ENCODE measurements around the gene ZNF683. TPM values are rescaled to one million over a fixed set of nuclear protein-coding genes. Genes with fewer than 3 reads are reported as not detected.

The ZNF683 gene
- total RNA-seq, 4 donors from 2014 or later: not detected

DNA sequence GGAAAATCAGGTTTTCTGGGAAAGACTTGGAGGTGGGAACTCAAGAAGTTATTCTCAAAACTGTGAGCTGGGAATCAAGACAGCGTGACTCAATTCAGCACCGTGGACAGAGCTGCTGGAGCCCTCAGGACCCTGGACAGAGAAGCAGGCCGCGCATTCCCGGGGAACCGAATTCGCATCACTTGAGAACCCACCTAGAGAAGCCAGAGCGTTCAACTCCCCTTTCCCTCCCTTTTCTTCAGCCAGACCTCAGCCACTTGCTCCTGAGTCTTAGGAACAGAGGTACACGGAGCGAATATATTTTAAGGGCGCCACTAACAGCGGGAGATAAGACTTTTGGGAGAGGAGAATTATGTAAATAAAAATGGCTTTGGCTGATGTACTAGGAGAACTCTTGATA lies 36.1 kb upstream of the ZNF683 start:
- Histone ChIP-seq H3K4me1 (no peaks in the 10 kb centered on the region), H3K4me3 (no peak overlapping the region), H3K36me3 (no peaks in the 10 kb centered on the region), H3K27ac (no peak overlapping the region), H3K27me3 (peaks cover 7 to 30% of the 10 kb centered on the region in 2 donors), H3K9me3 (no peaks in the 10 kb centered on the region)
- intact Hi-C loops (cut with DNase I; ENCODE audit: low total_unique reads): no loop called here
- TF ChIP-seq POLR2A (IDR thresholded peaks at IDR 0.05): no peak
- TF ChIP-seq, protein P1, sequence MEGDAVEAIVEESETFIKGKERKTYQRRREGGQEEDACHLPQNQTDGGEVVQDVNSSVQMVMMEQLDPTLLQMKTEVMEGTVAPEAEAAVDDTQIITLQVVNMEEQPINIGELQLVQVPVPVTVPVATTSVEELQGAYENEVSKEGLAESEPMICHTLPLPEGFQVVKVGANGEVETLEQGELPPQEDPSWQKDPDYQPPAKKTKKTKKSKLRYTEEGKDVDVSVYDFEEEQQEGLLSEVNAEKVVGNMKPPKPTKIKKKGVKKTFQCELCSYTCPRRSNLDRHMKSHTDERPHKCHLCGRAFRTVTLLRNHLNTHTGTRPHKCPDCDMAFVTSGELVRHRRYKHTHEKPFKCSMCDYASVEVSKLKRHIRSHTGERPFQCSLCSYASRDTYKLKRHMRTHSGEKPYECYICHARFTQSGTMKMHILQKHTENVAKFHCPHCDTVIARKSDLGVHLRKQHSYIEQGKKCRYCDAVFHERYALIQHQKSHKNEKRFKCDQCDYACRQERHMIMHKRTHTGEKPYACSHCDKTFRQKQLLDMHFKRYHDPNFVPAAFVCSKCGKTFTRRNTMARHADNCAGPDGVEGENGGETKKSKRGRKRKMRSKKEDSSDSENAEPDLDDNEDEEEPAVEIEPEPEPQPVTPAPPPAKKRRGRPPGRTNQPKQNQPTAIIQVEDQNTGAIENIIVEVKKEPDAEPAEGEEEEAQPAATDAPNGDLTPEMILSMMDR (IDR thresholded peaks at IDR 0.05): no peak
- DNase-seq: peak; percentile 54 to 76

- H3K27me3 ChIP-seq: peaks cover 0 to 6% of the 10 kb centered on the region in 2 donors
- no peaks in the 10 kb centered on the region for H3K4me1 ChIP-seq
- H3K9me3 ChIP-seq: no peaks in the 10 kb centered on the region
- no peaks in the 10 kb centered on the region for H3K36me3 ChIP-seq
- intact Hi-C loops (cut with DNase I; ENCODE audit: low total_unique reads): no loop called here
- no peak overlapping the region for H3K4me3 ChIP-seq
- TF ChIP-seq POLR2A (IDR thresholded peaks at IDR 0.05): no peak
- TF ChIP-seq, protein P1 (IDR thresholded peaks at IDR 0.05): no peak
- no peak overlapping the region for H3K27ac ChIP-seq
- DNase-seq: no peak
These were observed 32.8 kb upstream of the ZNF683 start for GRCh38 chr1:26405281-26405915.

DNA sequence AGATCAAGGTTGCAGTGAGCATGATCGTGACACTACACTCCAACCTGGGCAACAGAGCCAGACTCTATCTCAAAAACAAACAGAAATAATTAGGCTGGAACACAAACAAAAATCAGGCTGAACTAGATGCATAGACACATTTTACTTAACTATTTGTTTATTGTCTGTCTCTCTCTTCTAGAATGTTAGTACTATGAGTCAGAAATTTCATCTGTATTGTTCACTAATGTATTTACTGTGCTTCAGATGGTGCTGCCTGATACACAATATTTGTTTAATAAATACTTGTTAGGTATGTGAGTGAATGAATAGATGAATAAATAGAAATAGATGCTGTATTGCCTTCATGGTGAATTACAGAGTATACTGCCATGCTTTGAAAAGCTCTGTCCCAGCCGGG lies 32.1 kb upstream of the ZNF683 start:
- intact Hi-C loops (cut with DNase I; ENCODE audit: low total_unique reads): no loop called here
- Histone ChIP-seq H3K4me3 (no peak overlapping the region), H3K4me1 (no peaks in the 10 kb centered on the region), H3K27me3 (no peaks in the 10 kb centered on the region), H3K9me3 (no peaks in the 10 kb centered on the region), H3K36me3 (no peaks in the 10 kb centered on the region), H3K27ac (no peak overlapping the region)
- DNase-seq: no peak
- no peak for TF ChIP-seq POLR2A (IDR thresholded peaks at IDR 0.05)
- TF ChIP-seq, protein P1 (IDR thresholded peaks at IDR 0.05): no peak

- no peak for TF ChIP-seq POLR2A (IDR thresholded peaks at IDR 0.05)
- TF ChIP-seq, protein P1 (IDR thresholded peaks at IDR 0.05): no peak
These were observed 31.1 kb upstream of the ZNF683 start for GRCh38 chr1:26403656-26404055.

GRCh38 chr1:26401891-26402290 lies 29.3 kb upstream of the ZNF683 start:
- H3K27me3 ChIP-seq: no peaks in the 10 kb centered on the region
- intact Hi-C loops (cut with DNase I; ENCODE audit: low total_unique reads): no loop called here
- H3K4me3 ChIP-seq: no peak overlapping the region
- no peaks in the 10 kb centered on the region for H3K9me3 ChIP-seq
- H3K36me3 ChIP-seq: no peaks in the 10 kb centered on the region
- no peak for DNase-seq
- TF ChIP-seq POLR2A (IDR thresholded peaks at IDR 0.05): no peak
- TF ChIP-seq, protein P1 (IDR thresholded peaks at IDR 0.05): no peak
- no peaks in the 10 kb centered on the region for H3K4me1 ChIP-seq
- no peak overlapping the region for H3K27ac ChIP-seq

More at GRCh38 chr1:26403656-26404055, 31.1 kb upstream of the ZNF683 start:
- Histone ChIP-seq H3K27ac (no peak overlapping the region), H3K4me3 (no peak overlapping the region), H3K27me3 (no peaks in the 10 kb centered on the region), H3K9me3 (no peaks in the 10 kb centered on the region), H3K4me1 (no peaks in the 10 kb centered on the region), H3K36me3 (no peaks in the 10 kb centered on the region)
- intact Hi-C loops (cut with DNase I; ENCODE audit: low total_unique reads): no loop called here
- no peak for DNase-seq
